Caco-2 (cell line): Measurements from ENCODE around the gene NDUFB7. TPM values are rescaled to one million over a fixed set of nuclear protein-coding genes. Genes with fewer than 3 reads are reported as not detected.
"Not testable (repeated sequence)": the region's sequence is repeated elsewhere in the genome, so short reads cannot be mapped to it uniquely, and the experiment has no call there.

Source experiments
- BruUV-seq: library from RNA; stranded (reverse); fragments of 400-500 nt; replicated peaks from 2 replicates; lab custom pipeline; 2021; lab: Mats Ljungman, UMichigan
- CTCF ChIA-PET: fragments of 300-600 bp; sonication (Branson Sonifier 250); formaldehyde crosslinking; loops from one replicate; lab custom pipeline; 2022; ENCODE audit warnings: antibody characterized with exemption; lab: Charles Lee
- POLR2A ChIA-PET: fragments of 300-600 bp; sonication (Branson Sonifier 250); formaldehyde crosslinking; loops from one replicate; lab custom pipeline; 2022; ENCODE audit warnings: antibody characterized with exemption; lab: Charles Lee
- DNase-seq, 2 experiments: peaks; one replicate each; pipeline versions ENCODE4 v3.0.0 to v3.0.0-alpha.2; 2020 to 2022
- H3K27me3 ChIP-seq: replicated peaks from 2 replicates; pipeline ENCODE4 v1.6.0; 2011; ENCODE audit warnings: low read length; ENCODE audit not compliant: control insufficient read depth, insufficient read depth
- H3K36me3 ChIP-seq: 2 replicates; pipeline ENCODE4 v1.5.1; 2011; ENCODE audit warnings: low read length; ENCODE audit not compliant: control insufficient read depth, insufficient read depth
- H3K4me1 ChIP-seq: fragments of 250-450 bp; sonication (Bioruptor Pico); 2 replicates; pipeline ENCODE4 v1.5.1; 2020; ENCODE audit warnings: mild to moderate bottlenecking
- H3K4me3 ChIP-seq: 2 replicates; pipeline ENCODE4 v1.5.1; 2011; ENCODE audit warnings: low read depth, mild to moderate bottlenecking, control low read depth, low read length
- H3K9me3 ChIP-seq: fragments of 250-450 bp; sonication (Bioruptor Pico); 2 replicates; pipeline ENCODE4 v1.5.1; 2020; ENCODE audit warnings: mild to moderate bottlenecking, moderate library complexity
- H3K27ac Mint-ChIP-seq: one replicate; pipeline ENCODE4 v1.8.0; 2022; ENCODE audit warnings: mixed read lengths; ENCODE audit not compliant: unreplicated experiment
- H3K27me3 Mint-ChIP-seq: one replicate; pipeline ENCODE4 v1.8.0; 2022; ENCODE audit warnings: mixed read lengths; ENCODE audit not compliant: insufficient read depth, unreplicated experiment
- H3K36me3 Mint-ChIP-seq: one replicate; pipeline ENCODE4 v1.8.0; 2022; ENCODE audit warnings: mild to moderate bottlenecking, mixed read lengths; ENCODE audit not compliant: insufficient read depth, unreplicated experiment
- H3K4me1 Mint-ChIP-seq: one replicate; pipeline ENCODE4 v1.8.0; 2022; ENCODE audit warnings: low read depth, mixed read lengths; ENCODE audit not compliant: unreplicated experiment
- H3K4me3 Mint-ChIP-seq: one replicate; pipeline ENCODE4 v1.8.0; 2022; ENCODE audit warnings: mild to moderate bottlenecking, moderate library complexity, mixed read lengths; ENCODE audit not compliant: unreplicated experiment
- H3K9me3 Mint-ChIP-seq: one replicate; pipeline ENCODE4 v1.8.0; 2022; ENCODE audit warnings: mixed read lengths; ENCODE audit not compliant: unreplicated experiment
- CTCF ChIP-seq, 2 experiments: fragments of 200-600 bp in 1 of 2; IDR thresholded peaks; 1 replicate in 1 of 2; 2 replicates in 1 of 2; pipeline versions ENCODE4 v1.5.1 to v1.8.0; 2011 to 2022; ENCODE audit warnings: antibody characterized with exemption in 1 of 2, control low read depth in 1 of 2, inconsistent platforms in 1 of 2, low read depth in 1 of 2, low read length in 1 of 2, mild to moderate bottlenecking in 1 of 2, moderate library complexity in 1 of 2; ENCODE audit not compliant: insufficient read depth in 1 of 2, severe bottlenecking in 1 of 2, unreplicated experiment in 1 of 2
- intact Hi-C: fragments of 100-400 bp; cut with micrococcal nuclease; formaldehyde crosslinking; loops from one replicate; pipeline ENCODE4 v1.10.0; 2022; ENCODE audit not compliant: unreplicated experiment
- total RNA-seq: library from RNA; stranded (reverse); gene quantifications from 2 replicates; pipeline ENCODE4 v1.2.3, GENCODE V29; 2022

Gene NDUFB7
- total RNA-seq, 1 experiment from 2014 or later, result 158 TPM

- Mint-ChIP-seq H3K4me1 (no peaks in the 10 kb centered on the region), H3K27ac (no peak overlapping the region), H3K36me3 (no peaks in the 10 kb centered on the region), H3K27me3 (no peaks in the 10 kb centered on the region), H3K4me3 (no peak overlapping the region), H3K9me3 (peaks cover 20% of the 10 kb centered on the region)
- POLR2A ChIA-PET, result no interaction called here
- H3K9me3 ChIP-seq, result no peaks in the 10 kb centered on the region
- BruUV-seq, result no TSS peak
- no peaks in the 10 kb centered on the region for H3K4me1 ChIP-seq
- H3K4me3 ChIP-seq, result no peak overlapping the region
- intact Hi-C loops, result no loop called here
- DNase-seq, result no peak
- H3K36me3 ChIP-seq, result no peaks in the 10 kb centered on the region
- no peak for TF ChIP-seq CTCF (IDR thresholded peaks at IDR 0.05; ENCODE audit: insufficient read depth in 1 of 2, low read depth in 1 of 2, low read length in 1 of 2, severe bottlenecking in 1 of 2, unreplicated experiment in 1 of 2)
- CTCF ChIA-PET, result interaction anchor here (0.7 kb wide), 1 partner anchor 299 kb away, joined by 3 read pairs; no protein-coding TSS in a partner anchor
- H3K27me3 ChIP-seq, result no peaks in the 10 kb centered on the region
Observed at GRCh38 chr19:14612657-14613056, 40.8 kb upstream of the NDUFB7 start.

GRCh38 chr19:14612242-14612641, 40.4 kb upstream of the NDUFB7 start:
- H3K27me3 ChIP-seq, POLR2A ChIA-PET, H3K27me3 Mint-ChIP-seq, CTCF ChIA-PET, H3K27ac Mint-ChIP-seq, DNase-seq, intact Hi-C loops, BruUV-seq, H3K4me3 Mint-ChIP-seq, H3K4me1 ChIP-seq, H3K4me1 Mint-ChIP-seq, H3K36me3 ChIP-seq, H3K4me3 ChIP-seq, H3K9me3 ChIP-seq, H3K36me3 Mint-ChIP-seq: not testable (repeated sequence)
- peaks cover 16% of the 10 kb centered on the region for H3K9me3 Mint-ChIP-seq

- H3K27ac Mint-ChIP-seq, result no peak overlapping the region
- DNase-seq, result no peak
- CTCF ChIA-PET, result interaction anchor here (0.7 kb wide), 1 partner anchor 179 kb away, joined by 4 read pairs; no protein-coding TSS in a partner anchor
- no TSS peak for BruUV-seq
- Histone ChIP-seq H3K27me3 (no peaks in the 10 kb centered on the region), H3K4me3 (no peak overlapping the region), H3K36me3 (no peaks in the 10 kb centered on the region), H3K4me1 (no peaks in the 10 kb centered on the region), H3K9me3 (no peaks in the 10 kb centered on the region)
- H3K9me3 Mint-ChIP-seq, result peaks cover 4% of the 10 kb centered on the region
- no peak overlapping the region for H3K4me3 Mint-ChIP-seq
- H3K27me3 Mint-ChIP-seq, result no peaks in the 10 kb centered on the region
- TF ChIP-seq CTCF (IDR thresholded peaks at IDR 0.05; ENCODE audit: insufficient read depth in 1 of 2, low read depth in 1 of 2, low read length in 1 of 2, severe bottlenecking in 1 of 2, unreplicated experiment in 1 of 2), result no peak
- intact Hi-C loops, result no loop called here
- POLR2A ChIA-PET, result no interaction called here
- H3K4me1 Mint-ChIP-seq, result no peaks in the 10 kb centered on the region
- no peaks in the 10 kb centered on the region for H3K36me3 Mint-ChIP-seq
Observed at GRCh38 chr19:14611051-14611450, 39.2 kb upstream of the NDUFB7 start.

GRCh38 chr19:14606627-14607026, 34.8 kb upstream of the NDUFB7 start:
- Mint-ChIP-seq H3K4me1 (no peaks in the 10 kb centered on the region), H3K27me3 (no peaks in the 10 kb centered on the region), H3K27ac (no peak overlapping the region), H3K4me3 (no peak overlapping the region), H3K36me3 (no peaks in the 10 kb centered on the region), H3K9me3 (no peaks in the 10 kb centered on the region)
- DNase-seq, result no peak
- Histone ChIP-seq H3K27me3 (no peaks in the 10 kb centered on the region), H3K4me1 (no peaks in the 10 kb centered on the region), H3K4me3 (no peak overlapping the region), H3K9me3 (no peaks in the 10 kb centered on the region), H3K36me3 (no peaks in the 10 kb centered on the region)
- no peak for TF ChIP-seq CTCF (IDR thresholded peaks at IDR 0.05; ENCODE audit: insufficient read depth in 1 of 2, low read depth in 1 of 2, low read length in 1 of 2, severe bottlenecking in 1 of 2, unreplicated experiment in 1 of 2)
- ChIA-PET POLR2A (no interaction called here), CTCF (no interaction called here)
- no TSS peak for BruUV-seq
- intact Hi-C loops, result no loop called here
